Prostate gland (tissue), 2 donors: ENCODE data around the gene UST. TPM values are rescaled to one million over a fixed set of nuclear protein-coding genes. Genes with fewer than 3 reads are reported as not detected.

Experiments used
- DNase-seq: peaks from one replicate; pipeline ENCODE4 v3.0.0-alpha.2; 2019; ENCODE audit warnings: low spot score
- H3K27ac ChIP-seq, 2 donors: fragments of 200-600 bp; sonication (generic); 2 replicates each; pipeline ENCODE4 v1.5.1; 2017 to 2019
- H3K27me3 ChIP-seq: fragments of 200-600 bp; sonication (generic); replicated peaks from 2 replicates; pipeline ENCODE4 v1.5.1; 2019; ENCODE audit not compliant: insufficient read depth
- H3K36me3 ChIP-seq, 2 donors: fragments of 200-600 bp; sonication (generic); 1 replicate in 1 of 2; 2 replicates in 1 of 2; pipeline versions ENCODE4 v1.5.1 to v1.8.1; 2017 to 2019
- H3K4me1 ChIP-seq: fragments of 200-600 bp; sonication (generic); replicated peaks from 2 replicates; pipeline ENCODE4 v1.5.1; 2019
- H3K4me3 ChIP-seq, 2 donors: fragments of 200-600 bp; sonication (generic); 2 replicates each; pipeline ENCODE4 v1.5.1; 2017 to 2019
- H3K9me3 ChIP-seq: fragments of 200-600 bp; sonication (generic); 2 replicates; pipeline ENCODE4 v1.5.1; 2017
- POLR2A ChIP-seq: fragments of 450-650 bp; IDR thresholded peaks from one replicate; pipeline ENCODE4 v1.6.1; 2016; ENCODE audit warnings: antibody characterized with exemption, mild to moderate bottlenecking
- POLR2AphosphoS5 ChIP-seq: sonication (generic); formaldehyde crosslinking; IDR thresholded peaks from one replicate; pipeline ENCODE4 v1.6.1; 2017; ENCODE audit warnings: antibody characterized with exemption
- WGBS: methylation state at CpG from one replicate; pipeline ENCODE4 v1.1.5; 2018; 5-methylcytosine and 5-hydroxymethylcytosine counted together
- intact Hi-C: fragments of 100-400 bp; cut with DNase I; formaldehyde crosslinking; loops from one replicate; pipeline ENCODE4 v1.14.2; 2022
- total RNA-seq, 2 donors: library from RNA; depleted of rRNA; stranded (reverse); fragments of >200 nt; gene quantifications; one replicate each; pipeline ENCODE4 v1.1.0, GENCODE V29; 2016
- TF ChIP-seq, protein P1 (sequence below), 4 experiments: fragments of 200-600 bp in 2 of 4; fragments of 450-650 bp in 2 of 4; sonication (generic) in 2 of 4; IDR thresholded peaks; 1 replicate in 3 of 4; 2 replicates in 1 of 4; pipeline ENCODE4 v1.5.1; 2016 to 2019; ENCODE audit warnings: antibody characterized with exemption in 4 of 4, mild to moderate bottlenecking in 2 of 4, moderate library complexity in 2 of 4

UST gene
- total RNA-seq, 2 donors from 2014 or later = 6.6 to 12.9 TPM

DNA sequence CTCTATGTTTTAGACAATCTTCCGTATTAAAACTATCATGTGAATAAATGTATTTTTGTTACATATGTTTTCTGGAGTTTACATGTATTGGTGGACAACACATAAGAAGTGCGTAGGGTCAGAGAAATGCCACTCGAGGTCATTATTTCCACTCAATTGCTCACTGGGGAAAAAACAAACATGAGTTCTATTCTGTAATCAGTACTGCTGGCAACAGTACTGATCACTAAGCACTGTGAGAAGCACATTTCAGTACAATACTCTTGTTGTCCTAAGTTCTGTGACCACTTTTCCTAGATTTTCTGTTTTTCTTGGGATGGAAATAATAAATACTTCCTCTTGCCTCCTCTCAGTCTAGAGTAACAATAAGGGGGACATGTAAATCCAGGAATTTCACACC, 44.5 kb downstream of the UST start:
- 97% methylated on average over 3 of the region's 3 CpGs for WGBS
- DNase-seq = no peak
- TF ChIP-seq, protein P1, sequence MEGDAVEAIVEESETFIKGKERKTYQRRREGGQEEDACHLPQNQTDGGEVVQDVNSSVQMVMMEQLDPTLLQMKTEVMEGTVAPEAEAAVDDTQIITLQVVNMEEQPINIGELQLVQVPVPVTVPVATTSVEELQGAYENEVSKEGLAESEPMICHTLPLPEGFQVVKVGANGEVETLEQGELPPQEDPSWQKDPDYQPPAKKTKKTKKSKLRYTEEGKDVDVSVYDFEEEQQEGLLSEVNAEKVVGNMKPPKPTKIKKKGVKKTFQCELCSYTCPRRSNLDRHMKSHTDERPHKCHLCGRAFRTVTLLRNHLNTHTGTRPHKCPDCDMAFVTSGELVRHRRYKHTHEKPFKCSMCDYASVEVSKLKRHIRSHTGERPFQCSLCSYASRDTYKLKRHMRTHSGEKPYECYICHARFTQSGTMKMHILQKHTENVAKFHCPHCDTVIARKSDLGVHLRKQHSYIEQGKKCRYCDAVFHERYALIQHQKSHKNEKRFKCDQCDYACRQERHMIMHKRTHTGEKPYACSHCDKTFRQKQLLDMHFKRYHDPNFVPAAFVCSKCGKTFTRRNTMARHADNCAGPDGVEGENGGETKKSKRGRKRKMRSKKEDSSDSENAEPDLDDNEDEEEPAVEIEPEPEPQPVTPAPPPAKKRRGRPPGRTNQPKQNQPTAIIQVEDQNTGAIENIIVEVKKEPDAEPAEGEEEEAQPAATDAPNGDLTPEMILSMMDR (IDR thresholded peaks at IDR 0.05) = no peak
- TF ChIP-seq POLR2AphosphoS5 (no peak), POLR2A (no peak)
- no peaks in the 10 kb centered on the region for H3K4me1 ChIP-seq
- H3K27me3 ChIP-seq = no peaks in the 10 kb centered on the region
- H3K27ac ChIP-seq = no peak overlapping the region
- H3K4me3 ChIP-seq = no peak overlapping the region
- no peaks in the 10 kb centered on the region for H3K9me3 ChIP-seq
- intact Hi-C loops = no loop called here
- no peaks in the 10 kb centered on the region for H3K36me3 ChIP-seq

DNA sequence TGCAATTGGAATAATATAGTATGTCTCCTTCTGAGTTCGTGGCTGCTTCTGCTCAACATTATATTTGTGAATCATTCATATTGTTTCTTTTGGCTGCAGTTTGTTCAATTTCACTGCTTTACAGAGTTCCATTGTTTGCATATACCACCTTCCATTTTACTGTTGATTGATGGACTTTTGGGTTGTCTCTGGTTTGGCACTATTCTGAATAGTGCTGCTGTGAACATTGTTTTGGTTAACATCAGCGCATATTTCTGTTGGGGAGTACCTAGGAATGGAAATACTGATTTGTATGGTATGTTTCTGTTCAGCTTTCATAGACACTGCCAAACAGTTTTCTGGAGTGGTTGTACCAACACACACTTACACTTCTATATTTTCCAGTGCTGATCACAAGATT, 46.9 kb downstream of the UST start:
- no peak overlapping the region for H3K27ac ChIP-seq
- DNase-seq = no peak
- TF ChIP-seq POLR2A (no peak), POLR2AphosphoS5 (no peak)
- TF ChIP-seq, protein P1 (IDR thresholded peaks at IDR 0.05) = no peak
- no peaks in the 10 kb centered on the region for H3K9me3 ChIP-seq
- H3K36me3 ChIP-seq = no peaks in the 10 kb centered on the region
- H3K4me3 ChIP-seq = no peak overlapping the region
- H3K4me1 ChIP-seq = no peaks in the 10 kb centered on the region
- intact Hi-C loops = no loop called here
- no peaks in the 10 kb centered on the region for H3K27me3 ChIP-seq
- 83% methylated on average over 2 of the region's 2 CpGs for WGBS

DNA sequence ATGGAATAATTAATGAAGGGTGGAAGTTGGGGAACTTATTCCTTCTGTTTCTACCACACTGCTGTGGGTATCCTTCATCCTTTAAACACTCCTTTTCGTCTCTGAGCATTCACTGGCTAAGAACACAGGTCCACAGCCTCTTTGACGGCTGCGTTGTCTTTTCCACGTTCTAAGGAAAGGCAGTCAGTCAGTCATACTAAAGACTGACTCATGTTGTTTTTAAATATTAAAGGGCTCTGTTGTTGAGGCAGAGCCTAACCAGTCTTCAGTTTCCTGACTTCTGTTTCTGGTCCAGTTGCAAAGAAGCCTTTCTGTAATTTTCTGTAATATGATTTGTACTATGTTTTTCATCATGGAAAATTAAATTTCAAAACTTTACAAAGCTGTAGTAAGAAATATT, 48.0 kb downstream of the UST start:
- no peak overlapping the region for H3K27ac ChIP-seq
- WGBS = 88% methylated on average over 4 of the region's 4 CpGs
- TF ChIP-seq, protein P1 (IDR thresholded peaks at IDR 0.05) = no peak
- TF ChIP-seq POLR2A = no peak
- TF ChIP-seq POLR2AphosphoS5 = no peak

DNA sequence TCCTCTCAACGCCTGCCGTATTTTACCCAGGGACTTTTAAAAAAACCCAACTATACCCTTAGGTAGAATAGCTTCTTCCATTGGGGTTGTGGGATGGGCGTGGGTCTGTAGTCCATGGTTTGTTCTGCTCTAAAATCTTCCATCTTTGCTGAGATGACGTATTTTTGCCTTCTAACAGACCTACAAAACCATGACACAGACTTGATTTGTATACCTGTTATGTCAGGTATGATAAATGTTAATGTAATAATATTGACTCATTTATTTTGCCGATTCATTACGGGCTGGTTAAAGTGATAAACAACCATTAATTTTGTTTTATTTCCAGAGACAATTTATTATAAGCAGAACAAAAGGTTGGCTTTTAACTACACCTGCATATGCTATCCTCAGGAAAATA, 48.7 kb downstream of the UST start:
- Histone ChIP-seq H3K27ac (no peak overlapping the region), H3K9me3 (no peaks in the 10 kb centered on the region), H3K27me3 (no peaks in the 10 kb centered on the region), H3K36me3 (no peaks in the 10 kb centered on the region), H3K4me1 (no peaks in the 10 kb centered on the region), H3K4me3 (no peak overlapping the region)
- 77% methylated on average over 6 of the region's 6 CpGs for WGBS
- TF ChIP-seq POLR2AphosphoS5 (no peak), POLR2A (no peak)
- TF ChIP-seq, protein P1 (IDR thresholded peaks at IDR 0.05) = no peak
- no peak for DNase-seq
- intact Hi-C loops = no loop called here

More for the DNA sequence above, 48.0 kb downstream of the UST start:
- Histone ChIP-seq H3K4me1 (no peaks in the 10 kb centered on the region), H3K27me3 (no peaks in the 10 kb centered on the region), H3K4me3 (no peak overlapping the region), H3K9me3 (no peaks in the 10 kb centered on the region), H3K36me3 (no peaks in the 10 kb centered on the region)
- intact Hi-C loops = no loop called here
- DNase-seq = no peak

DNA sequence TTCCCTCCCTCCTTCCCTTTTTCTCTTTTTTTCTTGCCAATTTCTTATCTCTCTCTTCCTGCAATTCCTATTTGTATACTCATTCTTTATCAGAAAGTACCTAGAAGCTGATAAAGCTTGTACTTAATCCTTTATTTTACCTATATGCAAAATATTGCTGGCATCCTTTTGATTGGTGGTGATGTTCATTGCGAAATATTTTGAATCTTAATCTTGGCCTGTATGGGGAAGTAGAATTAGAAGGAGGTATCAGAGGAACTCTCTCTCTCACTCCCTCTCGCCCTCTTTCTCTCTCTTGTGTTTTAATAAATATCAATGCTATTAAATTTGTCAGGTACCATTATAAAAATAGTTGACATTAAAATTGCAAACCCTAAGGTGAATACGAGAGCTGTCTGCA, 52.8 kb downstream of the UST start:
- 89% methylated on average over 3 of the region's 3 CpGs for WGBS
- Histone ChIP-seq H3K36me3 (no peaks in the 10 kb centered on the region), H3K27me3 (no peaks in the 10 kb centered on the region), H3K4me3 (no peak overlapping the region), H3K9me3 (no peaks in the 10 kb centered on the region), H3K4me1 (no peaks in the 10 kb centered on the region), H3K27ac (no peak overlapping the region)
- TF ChIP-seq, protein P1 (IDR thresholded peaks at IDR 0.05) = no peak
- TF ChIP-seq POLR2A (no peak), POLR2AphosphoS5 (no peak)
- no peak for DNase-seq
- intact Hi-C loops = no loop called here
